Stimulated activated CD4-positive, alpha-beta T cell treated with anti-CD3 and anti-CD28 coated beads, TNF-alpha, amount 100 ng/mL, for 1 hour (primary cell): Measurements from ENCODE around the gene ZNF732.
"Not testable (repeated sequence)": the region's sequence is repeated elsewhere in the genome, so short reads cannot be mapped to it uniquely, and the experiment has no call there.

ENCODE experiments used
- DNase-seq, 3 donors: peaks; one replicate each; pipeline ENCODE4 v3.0.0-alpha.2; 2020; ENCODE audit warnings: low read depth in 3 of 3, low spot score in 1 of 3

ZNF732 gene

GRCh38 chr4:304969-305680 lies at the start of gene ZNF732:
TSS of gene ZNF732 (minus strand) at chr4:305474. CDS start at chr4:305310, 164 bp downstream.
- DNase-seq = no peak

GRCh38 chr4:340011-340410 lies 34.7 kb upstream of the ZNF732 start:
- no peak for DNase-seq

GRCh38 chr4:338759-339097 lies 33.5 kb upstream of the ZNF732 start:
- DNase-seq = no peak

GRCh38 chr4:337932-338758 lies 32.9 kb upstream of the ZNF732 start:
- DNase-seq = peak in 1 of 3 donors; percentile 35

GRCh38 chr4:337143-337931 lies 32.1 kb upstream of the ZNF732 start, which contains the start of gene ZNF141:
TSS of gene ZNF141 (plus strand) at chr4:337814. CDS start at chr4:337984, 170 bp downstream.
- DNase-seq = peak; percentile 68 to 81 (median 80)

- DNase-seq = no peak
Observed at GRCh38 chr4:336893-337142, 31.5 kb upstream of the ZNF732 start.

- no peak for DNase-seq
Observed at GRCh38 chr4:336099-336892, 31.0 kb upstream of the ZNF732 start.

- DNase-seq = no peak
Observed at GRCh38 chr4:335515-335914, 30.2 kb upstream of the ZNF732 start.

- DNase-seq = no peak
Observed at GRCh38 chr4:328729-329128, 23.5 kb upstream of the ZNF732 start.

GRCh38 chr4:314296-314903 lies 9.1 kb upstream of the ZNF732 start:
- no peak for DNase-seq

GRCh38 chr4:309807-310206 lies 4.5 kb upstream of the ZNF732 start:
- DNase-seq = no peak

- DNase-seq = no peak
Observed at GRCh38 chr4:306551-306961, 1.3 kb upstream of the ZNF732 start.

GRCh38 chr4:304516-304915 lies 758 bp downstream of the ZNF732 start:
- not testable (repeated sequence) for DNase-seq

GRCh38 chr4:302381-302780 lies 2.9 kb downstream of the ZNF732 start:
- DNase-seq = no peak

- DNase-seq = no peak
Observed at GRCh38 chr4:294732-295131, 10.5 kb downstream of the ZNF732 start.

- no peak for DNase-seq
Observed at GRCh38 chr4:288891-289290, 16.4 kb downstream of the ZNF732 start.

- no peak for DNase-seq
Observed at GRCh38 chr4:273309-274017, 31.8 kb downstream of the ZNF732 start.

- no peak for DNase-seq
Observed at GRCh38 chr4:271492-272103, 33.7 kb downstream of the ZNF732 start.

- DNase-seq = not testable (repeated sequence)
Observed at GRCh38 chr4:259240-259639, 46.0 kb downstream of the ZNF732 start.

GRCh38 chr4:256492-256891 lies 48.8 kb downstream of the ZNF732 start:
- no peak for DNase-seq
